ENCODE measurements around the gene GPC6. TPM values are rescaled to one million over a fixed set of nuclear protein-coding genes. Genes with fewer than 3 reads are reported as not detected.

GPC6 gene
- total RNA-seq, 1 experiment from 2014 or later, result 0.22 TPM

- TF ChIP-seq EZH2 (IDR thresholded peaks at IDR 0.05), result no peak
- TF ChIP-seq CBX3 (IDR thresholded peaks at IDR 0.05; ENCODE audit: low read depth), result no peak
- no peak for TF ChIP-seq ZBTB33 (IDR thresholded peaks at IDR 0.05; ENCODE audit: extremely low read depth, insufficient replicate concordance, low read length)
- no peak for TF ChIP-seq FOSL1 (IDR thresholded peaks at IDR 0.05; ENCODE audit: low read depth)
- no peak for TF ChIP-seq EZH2phosphoT487 (IDR thresholded peaks at IDR 0.05; ENCODE audit: borderline replicate concordance)
- TF ChIP-seq RAD21 (IDR thresholded peaks at IDR 0.05; ENCODE audit: low read depth), result no peak
- no peak for TF ChIP-seq ZFX (IDR thresholded peaks at IDR 0.05)
- TF ChIP-seq REST (IDR thresholded peaks at IDR 0.05; ENCODE audit: low read depth), result no peak
- no peak for TF ChIP-seq SIN3A (IDR thresholded peaks at IDR 0.05; ENCODE audit: low read depth)
- TF ChIP-seq CEBPB (IDR thresholded peaks at IDR 0.05; ENCODE audit: low read depth), result no peak
- TF ChIP-seq SP1 (IDR thresholded peaks at IDR 0.05; ENCODE audit: low read depth), result no peak
- no peak for TF ChIP-seq ATF3 (IDR thresholded peaks at IDR 0.05)
- TF ChIP-seq POLR2AphosphoS5 (IDR thresholded peaks at IDR 0.05; ENCODE audit: low read depth, low read length), result no peak
- no peak for TF ChIP-seq TCF7L2 (IDR thresholded peaks at IDR 0.05; ENCODE audit: borderline replicate concordance, extremely low read depth, insufficient read depth, insufficient read length)
- no peak overlapping the region for H3K27ac ChIP-seq (ENCODE audit: low read depth, low read length)
- H3K27me3 ChIP-seq (ENCODE audit: insufficient read depth, low read length), result no peaks in the 10 kb centered on the region
- no peak for DNase-seq (ENCODE audit: low read depth, low spot score)
- no peaks in the 10 kb centered on the region for H3K4me1 ChIP-seq (ENCODE audit: control insufficient read depth in 1 of 2, insufficient read depth in 2 of 2, low read length in 2 of 2)
- H3K36me3 ChIP-seq (ENCODE audit: control insufficient read depth in 1 of 2, insufficient read depth in 2 of 2, low read length in 2 of 2), result no peaks in the 10 kb centered on the region
- no peaks in the 10 kb centered on the region for H3K79me2 ChIP-seq (ENCODE audit: insufficient read depth, low read length)
- no peak overlapping the region for H3K4me2 ChIP-seq (ENCODE audit: low read length)
- no peak overlapping the region for H3K4me3 ChIP-seq (replicated peaks in 1 of 2; ENCODE audit: low read depth in 1 of 2, low read length in 2 of 2)
- intact Hi-C loops (cut with micrococcal nuclease), result no loop called here
- ChIA-PET CTCF (no interaction called here), POLR2A (no interaction called here), RAD21 (ENCODE audit: low non-redundant PET in 1 of 2, low total read pairs in 2 of 2, uncharacterized antibody in 2 of 2, unreplicated experiment in 2 of 2) (no interaction called here)
- BruUV-seq (replicated peaks), result no TSS peak
- H2AFZ ChIP-seq (ENCODE audit: low read depth, low read length, poor library complexity, severe bottlenecking), result no peak overlapping the region
- H3K9ac ChIP-seq (ENCODE audit: low read length), result no peak overlapping the region
- no peaks in the 10 kb centered on the region for H3K9me2 ChIP-seq (ENCODE audit: insufficient read depth)
- no peak for ATAC-seq
- no peaks in the 10 kb centered on the region for H4K20me1 ChIP-seq (ENCODE audit: insufficient read depth)
- H3K9me3 ChIP-seq (ENCODE audit: control insufficient read depth in 1 of 2, insufficient read depth in 1 of 2, low read depth in 1 of 2, low read length in 2 of 2), result peaks cover 32 to 36% of the 10 kb centered on the region in 2 experiments; a peak in 3 of 4 replicates
Measured at GRCh38 chr13:93726173-93726957, 499.8 kb downstream of the GPC6 start.
